Measurements from ENCODE around the gene AOX1.
A peak's percentile ranks its signal among the peaks of the same experiment; 100 is the strongest.
"Not testable (repeated sequence)": the region's sequence is repeated elsewhere in the genome, so short reads cannot be mapped to it uniquely, and the experiment has no call there.

Gene AOX1

DNA sequence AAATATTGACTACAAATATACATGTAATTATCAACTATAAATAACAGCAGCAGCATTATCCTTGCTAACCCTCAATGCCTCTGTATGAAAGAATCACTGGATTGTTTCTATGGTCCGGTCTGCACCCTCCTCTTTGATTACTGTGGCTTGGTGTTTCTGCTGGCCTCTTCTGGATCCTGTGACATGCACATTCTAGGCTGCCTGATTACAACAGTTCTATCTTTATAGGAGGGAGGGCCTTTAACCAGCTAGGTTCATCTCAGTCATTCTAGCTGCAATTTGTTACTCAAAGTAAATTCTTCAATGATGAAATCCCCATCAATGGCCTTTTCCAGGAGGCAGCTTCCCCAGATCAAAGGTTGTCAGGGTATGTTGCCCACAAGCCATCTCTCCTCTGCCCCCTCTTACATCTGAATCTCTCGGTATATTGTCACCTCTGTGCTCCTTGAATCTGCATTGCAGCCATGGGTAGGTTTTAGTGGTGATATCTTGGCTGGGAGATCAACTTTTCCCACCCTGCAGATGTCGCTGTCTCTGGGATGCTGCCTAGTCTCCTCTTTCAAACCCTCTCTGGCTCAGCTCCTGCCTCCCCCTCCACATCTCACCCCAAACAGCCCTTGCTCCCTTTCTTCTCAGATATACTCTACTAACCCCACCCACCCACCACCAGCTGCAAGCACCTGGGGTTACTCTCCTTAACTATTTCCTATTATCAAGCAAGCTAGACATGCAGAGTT, 119.7 kb downstream of the AOX1 start:
- no peak for DNase-seq

GRCh38 chr2:200708943-200709342, 123.1 kb downstream of the AOX1 start:
- DNase-seq: no peak

- peak; percentile 96 for DNase-seq
These were observed 127.3 kb downstream of the AOX1 start for GRCh38 chr2:200713003-200713703.

GRCh38 chr2:200713704-200714064, 127.9 kb downstream of the AOX1 start:
- no peak for DNase-seq

DNA sequence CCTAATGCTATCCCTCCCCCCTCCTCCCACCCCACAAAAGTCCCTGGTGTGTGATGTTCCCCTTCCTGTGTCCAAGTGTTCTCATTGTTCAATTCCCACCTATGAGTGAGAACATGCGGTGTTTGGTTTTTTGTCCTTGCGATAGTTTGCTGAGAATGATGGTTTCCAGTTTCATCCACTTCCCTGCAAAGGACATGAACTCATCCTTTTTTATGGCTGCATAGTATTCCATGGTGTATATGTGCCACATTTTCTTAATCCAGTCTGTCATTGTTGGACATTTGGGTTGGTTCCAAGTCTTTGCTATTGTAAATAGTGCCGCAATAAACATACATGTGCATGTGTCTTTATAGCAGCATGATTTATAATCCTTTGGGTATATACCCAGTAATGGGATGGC, 129.2 kb downstream of the AOX1 start:
- not testable (repeated sequence) for DNase-seq

DNA sequence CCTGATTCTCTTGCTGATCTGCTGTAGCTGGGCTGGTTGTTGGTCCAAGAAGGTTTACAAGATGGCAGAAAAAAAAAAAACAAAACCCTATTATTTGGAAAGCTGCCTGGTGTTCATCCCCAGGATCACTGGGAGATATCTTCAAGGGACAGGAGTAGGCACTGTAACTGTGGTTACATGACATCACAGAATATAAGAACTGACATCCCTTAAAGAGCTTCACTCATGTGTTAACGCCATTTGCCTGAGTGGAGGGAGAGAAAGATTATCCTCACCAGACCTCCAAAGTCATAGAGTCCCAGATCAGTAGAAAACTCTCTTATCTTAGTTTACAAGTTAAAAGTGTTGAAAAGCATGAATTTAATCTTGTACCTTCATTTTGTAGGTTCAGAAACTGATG, 130.6 kb downstream of the AOX1 start:
- no peak for DNase-seq
